IPS-NIHi11 (cell line): Measurements from ENCODE around the gene MAN1A2.
"Not testable (repeated sequence)": the region's sequence is repeated elsewhere in the genome, so short reads cannot be mapped to it uniquely, and the experiment has no call there.

ENCODE experiments used
- DNase-seq: peaks from one replicate; pipeline ENCODE4 v3.0.0; 2012; ENCODE audit warnings: mixed read lengths, low spot score

Gene MAN1A2

GRCh38 chr1:117367046-117368025 lies at the start of gene MAN1A2:
Gene MAN1A2, plus strand, starts transcription at chr1:117367449. Its CDS starts 735 bp downstream, at chr1:117368184.
- DNase-seq = peak; percentile 78

- DNase-seq = no peak
Observed at GRCh38 chr1:117318011-117318410, 49.2 kb upstream of the MAN1A2 start.

DNA sequence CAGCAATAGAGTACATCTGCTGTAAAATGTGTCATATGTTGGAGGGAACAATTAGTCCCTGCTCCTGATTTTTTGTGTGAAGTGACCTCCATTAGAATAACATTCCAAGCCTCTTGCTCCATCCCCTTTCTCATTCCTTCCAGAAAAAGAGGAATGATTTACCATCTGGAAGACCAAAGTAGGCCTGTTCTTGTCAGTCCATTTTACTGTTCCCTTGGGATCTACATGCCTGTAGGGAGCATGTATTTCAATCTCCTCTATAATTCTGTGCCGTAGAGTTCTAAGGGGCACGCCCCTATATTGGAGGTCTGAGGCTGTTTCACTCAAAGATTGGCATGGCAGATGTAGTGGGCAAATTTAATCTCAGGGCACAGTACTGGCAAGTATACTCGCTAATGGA lies 48.8 kb upstream of the MAN1A2 start:
- no peak for DNase-seq

DNA sequence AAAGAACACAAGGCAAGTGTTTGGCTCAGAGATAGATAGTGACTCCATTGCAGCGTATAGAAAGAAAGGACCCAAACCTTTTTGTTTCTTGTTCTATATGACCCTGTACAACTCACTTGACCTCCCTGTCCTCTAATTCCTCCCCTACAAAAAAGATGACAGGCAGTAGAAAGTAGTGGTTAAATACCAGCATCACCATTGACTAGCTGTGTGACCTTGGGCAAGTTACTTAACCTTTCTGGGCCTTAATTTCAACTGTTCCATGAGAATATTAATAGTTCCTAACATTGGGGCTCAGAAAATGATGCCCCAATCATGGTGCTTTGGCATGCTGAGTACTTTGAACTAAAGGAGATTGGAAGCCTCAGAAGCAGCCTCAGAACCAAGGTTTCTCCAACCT lies 46.7 kb upstream of the MAN1A2 start:
- no peak for DNase-seq

GRCh38 chr1:117321680-117322609 lies 45.3 kb upstream of the MAN1A2 start:
- DNase-seq = no peak

DNA sequence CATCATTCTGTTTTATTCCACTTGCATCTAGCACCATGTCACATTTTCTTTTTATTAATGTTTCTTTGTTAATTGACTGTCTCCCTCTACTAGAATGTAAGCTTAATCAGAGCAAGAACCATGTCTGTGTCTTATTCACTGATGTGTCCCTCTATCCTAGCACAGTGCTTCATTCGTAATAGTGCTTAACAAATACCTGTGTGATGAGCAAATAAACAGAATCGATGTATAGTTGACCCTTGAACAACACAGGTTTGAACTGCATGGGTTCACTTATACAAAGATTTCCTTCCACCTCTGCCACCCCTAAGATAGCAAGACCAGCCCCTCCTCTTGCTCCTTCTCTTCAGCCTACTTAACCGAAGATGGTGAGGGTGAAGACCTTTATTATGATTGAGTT lies 42.9 kb upstream of the MAN1A2 start:
- DNase-seq = no peak

DNA sequence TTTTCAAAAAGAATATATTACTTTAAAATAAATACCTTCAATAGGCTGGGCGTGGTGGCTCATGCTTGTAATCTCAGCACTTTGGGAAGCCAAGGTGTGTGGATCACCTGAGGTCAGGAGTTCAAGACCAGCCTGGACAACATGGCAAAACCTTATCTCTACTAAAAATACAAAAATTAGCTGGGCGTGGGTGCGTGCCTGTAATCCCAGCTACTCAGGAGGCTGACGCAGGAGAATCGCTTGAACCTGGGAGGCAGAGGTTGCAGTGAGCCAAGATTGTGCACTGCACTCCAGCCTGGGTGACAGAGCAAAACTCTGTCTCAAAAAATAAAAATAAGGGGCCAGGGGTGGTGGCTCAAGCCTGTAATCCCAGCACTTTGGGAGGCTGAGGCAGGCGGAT lies 41.2 kb upstream of the MAN1A2 start:
- not testable (repeated sequence) for DNase-seq

GRCh38 chr1:117327011-117327410 lies 40.2 kb upstream of the MAN1A2 start:
- DNase-seq = no peak

GRCh38 chr1:117335376-117336086 lies 31.7 kb upstream of the MAN1A2 start:
- no peak for DNase-seq

- no peak for DNase-seq
Observed at GRCh38 chr1:117336088-117336817, 31.0 kb upstream of the MAN1A2 start.

- DNase-seq = peak; percentile 40
Observed at GRCh38 chr1:117339866-117340700, 27.2 kb upstream of the MAN1A2 start.

DNA sequence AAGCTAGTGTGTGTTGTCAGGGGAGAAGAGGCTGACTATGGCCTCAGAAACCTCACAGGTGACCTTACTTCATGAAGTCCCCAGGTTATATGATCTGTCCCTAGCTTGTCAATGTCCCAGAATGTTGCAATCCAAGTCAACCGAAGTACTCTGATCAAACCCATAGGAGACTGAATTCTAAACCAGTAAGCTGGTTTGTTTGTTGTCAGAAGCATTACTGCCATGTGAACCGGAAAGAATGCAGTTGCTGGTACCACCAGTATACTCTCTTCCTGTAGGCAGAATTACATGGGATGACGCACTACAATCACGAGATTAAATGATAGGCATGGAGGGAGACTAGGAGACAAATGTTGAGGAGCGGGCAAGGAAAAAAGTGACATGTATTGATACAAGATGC lies 26.1 kb upstream of the MAN1A2 start:
- no peak for DNase-seq

- DNase-seq = no peak
Observed at GRCh38 chr1:117342397-117342796, 24.9 kb upstream of the MAN1A2 start.

DNA sequence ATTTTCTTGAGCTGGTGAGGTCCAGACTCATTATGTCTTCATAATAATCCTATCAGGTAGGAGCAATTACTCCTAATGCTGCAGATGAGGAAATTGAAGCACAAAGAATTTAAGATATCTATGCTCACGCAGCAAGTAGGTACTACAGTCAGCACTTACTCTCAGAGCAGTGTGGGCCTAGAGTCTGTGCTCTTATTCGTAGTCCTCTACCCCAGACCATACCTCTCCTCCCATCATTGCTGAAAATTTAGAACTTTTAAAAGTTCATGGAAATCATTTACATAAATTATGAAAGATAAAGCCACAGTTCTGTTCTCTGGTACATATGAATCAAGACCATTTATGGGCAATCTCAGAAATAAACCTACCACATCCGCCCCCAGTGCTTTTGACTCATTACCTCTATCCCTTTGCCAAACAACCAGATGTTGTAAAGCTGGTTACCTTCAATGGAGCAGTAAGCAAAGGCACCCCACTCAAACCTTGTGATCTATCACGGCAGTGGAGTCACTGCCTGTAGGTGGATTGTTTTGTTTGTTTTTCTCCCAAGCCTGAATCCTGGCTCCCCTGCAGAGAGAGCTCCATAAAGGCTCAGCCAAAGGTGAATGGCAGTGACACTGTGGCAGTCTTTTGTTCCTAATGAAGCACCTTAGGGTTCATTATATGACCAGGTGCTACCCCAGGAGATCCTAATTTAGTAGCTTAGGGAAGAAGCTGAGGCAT lies 20.9 kb upstream of the MAN1A2 start:
- peak; percentile 12 for DNase-seq

DNA sequence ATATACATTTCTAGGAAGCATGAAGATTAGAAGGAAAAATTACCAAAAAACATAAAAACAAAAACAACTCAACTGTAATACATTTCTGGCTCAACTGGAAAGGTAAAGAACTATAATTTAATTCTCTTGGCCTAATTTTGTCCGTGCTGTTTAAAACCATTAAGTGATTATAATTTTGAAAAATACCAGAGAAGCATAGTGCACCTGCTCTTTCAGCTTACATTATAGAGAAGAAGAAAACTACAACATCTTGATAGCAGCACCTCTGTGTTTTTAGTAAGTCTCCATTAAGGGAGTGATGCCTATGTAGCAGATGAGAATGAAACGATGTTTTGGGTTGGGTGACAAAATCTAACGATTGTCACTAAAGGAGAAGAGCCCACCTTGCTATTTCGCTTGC lies 19.3 kb upstream of the MAN1A2 start:
- no peak for DNase-seq

GRCh38 chr1:117352695-117353094 lies 14.6 kb upstream of the MAN1A2 start:
- DNase-seq = not testable (repeated sequence)

DNA sequence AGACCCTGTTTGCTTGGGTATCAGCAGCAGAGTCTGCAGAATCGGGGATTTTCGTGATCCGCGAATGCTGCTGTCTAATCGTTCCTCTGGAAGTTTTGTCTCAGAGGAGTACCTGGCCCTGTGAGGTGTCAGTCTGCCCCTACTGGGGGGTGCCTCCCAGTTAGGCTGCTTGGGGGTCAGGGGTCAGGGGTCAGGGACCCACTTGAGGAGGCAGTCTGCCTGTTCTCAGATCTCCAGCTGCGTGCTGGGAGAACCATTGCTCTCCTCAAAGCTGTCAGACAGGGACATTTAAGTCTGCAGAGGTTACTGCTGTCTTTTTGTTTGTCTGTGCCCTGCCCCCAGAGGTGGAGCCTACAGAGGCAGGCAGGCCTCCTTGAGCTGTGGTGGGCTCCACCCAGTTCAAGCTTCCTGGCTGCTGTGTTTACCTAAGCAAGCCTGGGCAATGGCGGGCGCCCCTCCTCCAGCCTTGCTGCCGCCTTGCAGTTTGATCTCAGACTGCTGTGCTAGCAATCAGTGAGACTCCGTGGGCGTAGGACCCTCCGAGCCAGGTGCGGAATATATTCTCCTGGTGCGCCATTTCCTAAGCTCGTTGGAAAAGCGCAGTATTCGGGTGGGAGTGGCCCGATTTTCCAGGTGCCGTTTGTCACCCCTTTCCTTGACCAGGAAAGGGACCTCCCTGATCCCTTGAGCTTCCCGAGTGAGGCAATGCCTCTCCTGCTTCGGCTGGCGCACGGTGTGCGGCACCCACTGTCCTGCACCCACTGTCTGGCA lies 9.2 kb upstream of the MAN1A2 start:
- not testable (repeated sequence) for DNase-seq

DNA sequence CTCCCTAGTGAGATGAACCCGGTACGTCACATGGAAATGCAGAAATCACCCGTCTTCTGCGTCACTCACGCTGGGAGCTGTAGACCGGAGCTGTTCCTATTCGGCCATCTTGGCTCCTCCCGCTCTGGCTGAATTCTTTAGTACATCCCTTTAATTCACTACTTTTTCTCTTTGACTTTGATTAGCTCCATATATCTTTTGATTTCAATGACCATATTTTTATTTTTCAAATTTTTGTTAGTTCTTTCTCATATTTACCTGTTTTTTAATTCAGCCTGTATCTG lies 8.7 kb upstream of the MAN1A2 start:
- not testable (repeated sequence) for DNase-seq
